CD14-positive monocyte (primary cell): ENCODE results near the gene GMNC. TPM values are rescaled to one million over a fixed set of nuclear protein-coding genes. Genes with fewer than 3 reads are reported as not detected.

ENCODE experiments used
- DNase-seq, 3 donors: peaks; one replicate each; pipeline ENCODE4 v3.0.0-alpha.2; 2011 to 2022
- H2AFZ ChIP-seq: 2 replicates; pipeline ENCODE4 v1.6.0; 2012; ENCODE audit warnings: mild to moderate bottlenecking, low read depth, low read length, inconsistent platforms; ENCODE audit not compliant: insufficient read depth, poor library complexity, severe bottlenecking
- H3K27ac ChIP-seq, 2 donors: 1 replicate in 1 of 2; 2 replicates in 1 of 2; pipeline ENCODE4 v1.5.1; 2012 to 2013; ENCODE audit warnings: low read length in 2 of 2, control low read depth in 1 of 2, inconsistent platforms in 1 of 2, low read depth in 1 of 2, mild to moderate bottlenecking in 1 of 2
- H3K27me3 ChIP-seq, 2 donors: one replicate each; pipeline versions ENCODE4 v1.6.0 to v1.6.1; 2011 to 2013; ENCODE audit warnings: low read length in 2 of 2; ENCODE audit not compliant: control insufficient read depth in 2 of 2, insufficient read depth in 2 of 2
- H3K36me3 ChIP-seq, 2 donors: replicated peaks in 1 of 2; 1 replicate in 1 of 2; 2 replicates in 1 of 2; pipeline versions ENCODE4 v1.5.1 to v1.6.1; 2012 to 2013; ENCODE audit warnings: low read length in 2 of 2, control low read depth in 1 of 2, inconsistent platforms in 1 of 2, mild to moderate bottlenecking in 1 of 2; ENCODE audit not compliant: insufficient read depth in 2 of 2, control insufficient read depth in 1 of 2
- H3K4me1 ChIP-seq, 2 donors: 1 replicate in 1 of 2; 2 replicates in 1 of 2; pipeline versions ENCODE4 v1.5.1 to v1.6.1; 2012 to 2013; ENCODE audit warnings: low read length in 2 of 2, control low read depth in 1 of 2, inconsistent platforms in 1 of 2, mild to moderate bottlenecking in 1 of 2, moderate library complexity in 1 of 2; ENCODE audit not compliant: insufficient read depth in 2 of 2, control insufficient read depth in 1 of 2
- H3K4me2 ChIP-seq: replicated peaks from 2 replicates; pipeline ENCODE3; 2012; ENCODE audit warnings: low read length, moderate library complexity, mild to moderate bottlenecking; ENCODE audit not compliant: poor library complexity, severe bottlenecking; ENCODE audit errors: extremely low read depth
- H3K4me3 ChIP-seq, 3 experiments: fragments of 200-600 bp in 1 of 3; sonication (generic) in 1 of 3; replicated peaks in 1 of 3; 1 replicate in 2 of 3; 2 replicates in 1 of 3; pipeline ENCODE4 v1.5.1; 2011 to 2013; ENCODE audit warnings: low read length in 3 of 3, mild to moderate bottlenecking in 3 of 3, control low read depth in 2 of 3, low read depth in 2 of 3, inconsistent platforms in 1 of 3, moderate library complexity in 1 of 3
- H3K79me2 ChIP-seq: 2 replicates; pipeline ENCODE4 v1.6.0; 2012; ENCODE audit warnings: mild to moderate bottlenecking, control low read depth, inconsistent platforms, low read length, moderate library complexity; ENCODE audit not compliant: insufficient read depth
- H3K9ac ChIP-seq: 2 replicates; pipeline ENCODE4 v1.6.0; 2017; ENCODE audit warnings: low read length, mild to moderate bottlenecking; ENCODE audit not compliant: insufficient read depth, poor library complexity, severe bottlenecking
- H3K9me3 ChIP-seq, 2 donors: replicated peaks in 1 of 2; 1 replicate in 1 of 2; 2 replicates in 1 of 2; pipeline versions ENCODE4 v1.5.1 to v1.6.1; 2012 to 2013; ENCODE audit warnings: low read length in 2 of 2, control low read depth in 1 of 2; ENCODE audit not compliant: control insufficient read depth in 1 of 2, insufficient read depth in 1 of 2
- H4K20me1 ChIP-seq: 2 replicates; pipeline ENCODE4 v1.6.0; 2012; ENCODE audit warnings: mild to moderate bottlenecking, low read length, control low read depth, moderate library complexity; ENCODE audit not compliant: insufficient read depth
- H3K27ac Mint-ChIP-seq, 7 donors: one replicate each; pipeline ENCODE4 v1.8.0; 2020; ENCODE audit warnings: mild to moderate bottlenecking in 7 of 7, mixed read lengths in 7 of 7, moderate library complexity in 6 of 7, inconsistent platforms in 2 of 7
- H3K27me3 Mint-ChIP-seq, 3 donors: one replicate each; pipeline ENCODE4 v1.8.0; 2021 to 2022; ENCODE audit warnings: low read depth in 3 of 3, mild to moderate bottlenecking in 3 of 3, mixed read lengths in 3 of 3, moderate library complexity in 3 of 3, inconsistent platforms in 1 of 3
- H3K36me3 Mint-ChIP-seq, 2 donors: one replicate each; pipeline ENCODE4 v1.8.0; 2020; ENCODE audit warnings: mixed read lengths in 2 of 2, inconsistent platforms in 1 of 2, mild to moderate bottlenecking in 1 of 2
- H3K4me1 Mint-ChIP-seq: one replicate; pipeline ENCODE4 v1.8.0; 2020; ENCODE audit warnings: mild to moderate bottlenecking, mixed read lengths
- H3K4me3 Mint-ChIP-seq, 2 donors: one replicate each; pipeline ENCODE4 v1.8.0; 2020; ENCODE audit warnings: mild to moderate bottlenecking in 2 of 2, mixed read lengths in 2 of 2, moderate library complexity in 1 of 2
- H3K9me3 Mint-ChIP-seq, 7 donors: one replicate each; pipeline ENCODE4 v1.8.0; 2020 to 2022; ENCODE audit warnings: mixed read lengths in 7 of 7, mild to moderate bottlenecking in 6 of 7, moderate library complexity in 6 of 7, inconsistent platforms in 2 of 7
- CTCF ChIP-seq: fragments of 200-600 bp; IDR thresholded peaks from one replicate; pipeline ENCODE4 v1.8.0; 2022; ENCODE audit warnings: antibody characterized with exemption, mild to moderate bottlenecking
- WGBS: methylation state at CpG from one replicate; pipeline ENCODE4 v1.1.5; 2013; ENCODE audit warnings: missing lambda C conversion rate; ENCODE audit not compliant: insufficient coverage; 5-methylcytosine and 5-hydroxymethylcytosine counted together
- intact Hi-C, 2 donors: fragments of 100-400 bp; cut with micrococcal nuclease; formaldehyde crosslinking; loops; one replicate each; pipeline versions ENCODE4 v1.15.0 to v1.15.1; 2023
- polyA plus RNA-seq, 3 donors: library from polyadenylated mRNA; depleted of rRNA in 1 of 3; unstranded in 2 of 3; stranded (reverse) in 1 of 3; fragments of 300-500 nt in 2 of 3; fragments of >200 nt in 1 of 3; fragmentation: Illumina TruSeq in 2 of 3; gene quantifications; 1 replicate in 2 of 3; 2 replicates in 1 of 3; pipeline ENCODE4 v1.2.3, GENCODE V29; 2012 to 2021

The GMNC gene
- polyA plus RNA-seq, 3 donors: not detected

GRCh38 chr3:190810957-190811356, 51.5 kb downstream of the GMNC start:
- Histone ChIP-seq H3K79me2 (no peaks in the 10 kb centered on the region), H3K4me2 (no peak overlapping the region), H2AFZ (no peak overlapping the region), H3K9me3 (no peaks in the 10 kb centered on the region), H3K27ac (no peak overlapping the region), H3K9ac (no peak overlapping the region), H3K36me3 (no peaks in the 10 kb centered on the region), H4K20me1 (no peaks in the 10 kb centered on the region), H3K4me3 (no peak overlapping the region), H3K27me3 (no peaks in the 10 kb centered on the region), H3K4me1 (no peaks in the 10 kb centered on the region)
- H3K27ac Mint-ChIP-seq: no peak overlapping the region
- no peak overlapping the region for H3K4me3 Mint-ChIP-seq
- intact Hi-C loops: no loop called here
- DNase-seq: no peak
- no peak for TF ChIP-seq CTCF
- H3K9me3 Mint-ChIP-seq: no peaks in the 10 kb centered on the region
- no peaks in the 10 kb centered on the region for H3K36me3 Mint-ChIP-seq
- H3K4me1 Mint-ChIP-seq: no peaks in the 10 kb centered on the region
- H3K27me3 Mint-ChIP-seq: peaks cover 0 to 3% (median 0%) of the 10 kb centered on the region in 3 donors
- 80% methylated on average over 1 of the region's 4 CpGs for WGBS

- Histone ChIP-seq H4K20me1 (no peaks in the 10 kb centered on the region), H3K4me2 (no peak overlapping the region), H3K4me3 (no peak overlapping the region), H3K79me2 (no peaks in the 10 kb centered on the region), H3K4me1 (no peaks in the 10 kb centered on the region), H3K9ac (no peak overlapping the region), H2AFZ (no peak overlapping the region), H3K36me3 (no peaks in the 10 kb centered on the region), H3K27me3 (no peaks in the 10 kb centered on the region), H3K27ac (no peak overlapping the region), H3K9me3 (no peaks in the 10 kb centered on the region)
- intact Hi-C loops: no loop called here
- Mint-ChIP-seq H3K36me3 (no peaks in the 10 kb centered on the region), H3K9me3 (no peaks in the 10 kb centered on the region), H3K4me3 (no peak overlapping the region), H3K27me3 (peaks cover 0 to 3% (median 0%) of the 10 kb centered on the region in 3 donors), H3K27ac (no peak overlapping the region), H3K4me1 (no peaks in the 10 kb centered on the region)
- 100% methylated on average over 2 of the region's 2 CpGs for WGBS
- DNase-seq: no peak
- TF ChIP-seq CTCF: no peak
Observed at GRCh38 chr3:190809351-190809750, 53.1 kb downstream of the GMNC start.
